Activated naive CD4-positive, alpha-beta T cell treated with anti-CD3 and anti-CD28 coated beads, Interleukin-2, amount 50 U/mL, for 16 hours (primary cell): ENCODE measurements around the gene GTSE1.

ENCODE experiments used
- DNase-seq: peaks from one replicate; pipeline ENCODE4 v3.0.0-alpha.2; 2020

The GTSE1 gene

DNA sequence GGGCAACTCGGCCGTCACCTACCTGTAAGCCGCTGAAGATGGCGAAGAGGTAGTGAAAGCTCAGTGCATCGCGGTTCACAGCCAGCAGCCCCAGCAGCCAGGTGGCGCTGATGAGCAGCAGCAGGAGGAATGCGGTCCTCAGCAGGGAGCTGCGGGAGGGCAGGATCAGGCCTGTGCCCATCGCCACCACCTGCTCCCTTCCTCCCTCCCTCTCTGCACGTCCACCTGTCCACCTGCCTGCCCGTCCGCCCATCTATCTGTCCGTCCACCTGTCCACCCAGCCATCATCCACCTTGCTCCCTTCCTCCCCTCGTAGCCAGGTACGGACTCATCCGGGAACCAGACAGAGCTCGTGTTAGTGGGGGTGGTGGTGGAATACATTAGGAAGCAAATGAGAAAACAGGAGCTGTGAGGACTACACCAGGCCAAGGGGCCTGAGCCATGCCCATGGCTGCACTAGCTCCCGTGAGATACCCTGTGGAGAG lies 71.1 kb downstream of the GTSE1 start:
- DNase-seq, result peak; percentile 75

DNA sequence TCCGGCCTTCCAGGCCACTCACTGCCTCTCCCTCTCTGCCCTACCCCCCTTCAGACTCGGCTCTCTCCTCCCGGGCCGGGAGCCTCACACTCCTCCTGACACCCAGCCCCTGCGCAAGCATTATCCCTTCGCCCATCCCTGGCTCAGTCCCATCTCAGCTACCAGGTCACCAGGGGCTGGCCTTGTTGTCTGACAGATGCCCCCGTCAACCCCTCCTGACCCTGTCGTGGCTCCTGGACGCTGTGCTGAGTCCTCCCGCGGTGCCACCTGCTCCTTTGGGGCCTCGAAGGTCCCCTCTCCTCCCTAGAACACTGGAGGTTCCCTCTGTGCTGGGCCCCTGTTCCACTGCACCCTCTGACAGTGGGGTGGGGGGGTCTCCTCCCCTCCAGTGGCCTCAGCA lies 71.8 kb downstream of the GTSE1 start:
- no peak for DNase-seq

DNA sequence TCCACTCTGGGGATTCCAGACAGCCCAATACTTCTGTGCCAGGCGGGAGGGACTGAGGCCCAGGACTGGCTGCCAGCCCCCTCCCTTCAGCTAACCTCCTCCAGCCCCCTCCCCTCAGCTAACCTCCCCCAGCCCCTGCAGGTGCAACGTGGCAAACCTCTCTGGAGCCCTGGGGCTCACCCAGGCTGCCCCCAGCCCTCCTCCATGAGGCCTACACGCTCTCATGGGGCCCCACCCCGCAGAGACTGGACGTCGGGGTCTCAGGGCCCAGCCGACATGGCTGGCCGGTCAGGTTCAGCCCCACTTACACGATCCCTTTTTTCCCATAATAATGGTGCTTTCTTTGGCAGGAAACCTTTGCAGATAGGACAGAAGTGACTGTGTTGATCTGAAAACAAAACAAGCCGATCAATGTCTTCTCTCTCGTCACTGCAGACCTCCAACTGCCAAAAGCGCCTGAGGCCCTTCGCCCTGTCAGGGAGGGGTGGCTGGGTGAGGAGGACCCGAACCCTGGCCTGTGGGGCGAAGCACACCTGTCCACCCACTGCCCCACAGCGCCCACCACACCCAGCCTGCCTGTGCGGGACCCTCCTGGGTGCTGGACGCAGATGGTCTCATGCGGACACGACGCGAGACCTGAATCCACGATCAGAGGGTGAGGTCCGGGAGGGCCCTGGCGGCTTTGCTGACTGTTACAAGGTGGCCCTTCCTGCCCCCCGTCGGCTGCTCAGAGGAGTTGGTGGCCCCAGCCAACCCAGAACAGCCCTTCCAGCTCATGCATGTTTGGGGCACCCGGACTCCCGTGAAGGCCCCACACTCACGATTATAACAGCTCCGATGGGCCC lies 72.4 kb downstream of the GTSE1 start:
- DNase-seq, result no peak

DNA sequence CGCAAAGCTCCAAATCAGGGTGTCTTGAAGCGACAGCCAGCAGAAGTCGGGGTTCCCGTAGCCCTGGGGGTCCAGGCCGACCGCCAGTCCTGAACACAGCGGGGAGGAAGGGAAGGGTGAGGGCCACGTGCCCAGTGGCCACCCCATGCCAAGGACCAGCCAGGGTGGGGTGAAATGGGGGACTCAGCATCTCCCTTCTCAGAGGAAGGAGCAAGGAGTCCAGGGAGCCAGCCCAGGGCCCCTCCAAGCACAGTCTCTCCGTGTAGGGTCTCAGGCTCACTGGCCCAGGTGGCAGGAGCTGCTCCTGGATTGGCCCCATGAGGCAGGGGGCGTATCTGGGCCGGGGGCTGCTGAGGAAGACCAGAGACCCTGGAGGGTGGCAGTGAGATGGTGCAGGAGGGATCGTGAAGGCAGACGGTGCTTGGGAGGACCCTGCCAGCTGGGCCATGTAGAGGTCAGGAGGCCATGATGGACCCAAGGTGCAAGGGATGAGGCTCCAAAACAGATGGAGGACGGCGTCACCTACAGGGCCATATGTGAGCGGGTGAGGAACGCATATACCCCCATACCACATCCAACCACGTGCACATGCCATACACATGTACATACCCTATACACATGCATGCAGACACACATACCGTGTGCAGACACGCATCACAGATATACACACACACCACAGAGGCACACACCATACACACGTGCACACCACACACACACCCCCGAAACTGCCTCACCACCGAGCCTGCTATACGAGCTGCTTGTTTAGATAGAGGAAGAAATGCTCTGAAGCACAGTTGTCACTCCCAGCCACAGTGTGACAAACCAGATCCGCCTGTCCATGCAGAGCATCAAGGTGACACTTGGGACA lies 73.3 kb downstream of the GTSE1 start:
- DNase-seq, result no peak

DNA sequence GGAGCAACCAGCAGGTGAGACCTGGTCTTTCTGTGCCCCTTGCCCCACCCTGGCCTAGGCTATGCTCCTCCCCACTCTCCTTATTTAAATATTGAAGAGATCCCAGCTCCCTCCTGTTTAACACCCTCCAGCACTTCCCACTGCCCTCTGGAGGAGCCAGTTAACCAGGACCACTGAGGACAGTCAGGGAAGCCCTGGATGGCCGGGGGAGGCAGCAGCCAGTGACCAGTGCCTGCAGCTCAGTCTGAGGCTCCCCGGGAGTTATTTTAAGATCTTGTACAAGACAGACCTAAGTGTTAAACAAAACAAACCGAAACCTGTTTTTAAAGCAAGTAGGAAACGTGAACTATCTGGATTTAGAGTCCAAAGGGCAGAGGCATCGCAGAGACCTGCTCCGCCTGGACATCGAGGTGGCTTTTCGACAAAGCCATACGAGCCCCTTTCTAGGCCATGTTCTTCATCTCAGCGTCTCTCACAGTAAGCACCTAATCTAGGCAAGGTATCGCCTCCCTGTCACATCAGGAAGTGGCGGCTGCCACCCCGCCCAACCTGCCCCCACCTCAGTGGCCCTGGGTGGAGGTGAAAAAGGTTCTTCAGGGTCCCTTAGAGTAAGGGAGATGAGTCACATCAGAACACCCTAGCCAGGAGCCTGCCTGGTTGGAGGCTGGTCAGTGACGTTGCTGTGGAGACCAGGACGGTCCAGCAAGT lies 74.1 kb downstream of the GTSE1 start:
- DNase-seq, result no peak

DNA sequence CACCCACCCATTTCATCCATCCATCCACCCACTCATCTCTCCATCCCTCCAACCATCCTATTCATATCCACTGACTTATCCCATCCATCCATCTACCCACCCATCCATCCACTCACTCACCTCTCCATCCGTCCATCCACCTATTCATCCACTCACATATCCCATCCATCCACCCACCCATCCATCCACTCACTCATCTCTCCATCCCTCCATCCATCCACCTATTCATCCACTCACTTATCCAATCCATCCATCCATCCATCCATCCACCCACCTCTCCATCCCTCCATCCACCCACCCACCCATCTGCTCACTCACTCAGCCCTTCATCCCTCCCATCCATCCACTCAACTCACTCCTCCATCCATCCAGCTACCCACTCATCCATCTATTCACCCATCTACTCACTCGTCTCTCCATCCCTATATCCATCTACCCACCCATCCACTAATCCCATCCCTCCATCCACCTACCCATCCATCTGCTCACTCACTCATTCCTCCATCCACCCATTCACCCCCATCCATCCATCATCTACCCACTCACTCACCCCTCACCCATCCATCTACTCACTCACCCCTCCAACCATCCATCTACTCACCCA lies 75.1 kb downstream of the GTSE1 start:
- no peak for DNase-seq

DNA sequence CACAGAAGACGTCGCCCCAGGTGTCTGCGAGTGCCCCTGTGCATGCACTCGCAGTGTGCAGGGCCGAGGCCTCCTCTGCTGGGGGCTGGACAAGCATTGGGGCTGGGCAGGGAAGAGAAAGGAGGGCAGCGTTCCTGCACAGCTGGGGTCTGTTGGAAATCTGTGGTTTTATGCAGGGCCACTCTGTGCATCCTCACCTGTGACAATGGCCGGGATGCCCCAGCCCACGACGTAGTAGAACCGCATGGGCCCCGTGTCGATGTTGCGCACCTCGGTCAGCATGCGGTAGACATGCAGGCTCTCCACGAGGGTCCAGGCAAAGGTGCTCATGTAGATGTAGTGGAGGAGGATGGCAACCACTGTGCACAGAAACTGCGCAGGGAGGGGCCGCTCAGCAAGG lies 76.0 kb downstream of the GTSE1 start:
- DNase-seq, result no peak

DNA sequence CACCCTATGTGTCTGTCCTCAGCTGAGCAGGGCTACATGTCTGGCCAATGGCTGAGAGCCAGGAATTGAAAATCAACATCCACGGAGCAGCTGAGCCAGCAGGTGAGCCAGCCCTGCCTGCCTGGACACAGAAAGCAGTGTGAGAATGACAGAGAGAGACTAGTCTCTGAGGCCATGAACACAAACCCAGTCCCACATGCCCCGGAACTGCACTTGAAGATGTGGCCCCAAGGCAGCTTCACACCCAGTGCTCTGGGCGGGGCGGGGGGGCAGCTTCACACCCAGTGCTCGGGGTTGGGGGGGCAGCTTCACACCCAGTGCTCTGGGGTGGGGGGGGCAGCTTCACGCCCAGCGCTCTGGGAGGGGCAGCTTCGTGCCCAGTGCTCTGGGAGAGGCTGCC lies 76.5 kb downstream of the GTSE1 start:
- no peak for DNase-seq

DNA sequence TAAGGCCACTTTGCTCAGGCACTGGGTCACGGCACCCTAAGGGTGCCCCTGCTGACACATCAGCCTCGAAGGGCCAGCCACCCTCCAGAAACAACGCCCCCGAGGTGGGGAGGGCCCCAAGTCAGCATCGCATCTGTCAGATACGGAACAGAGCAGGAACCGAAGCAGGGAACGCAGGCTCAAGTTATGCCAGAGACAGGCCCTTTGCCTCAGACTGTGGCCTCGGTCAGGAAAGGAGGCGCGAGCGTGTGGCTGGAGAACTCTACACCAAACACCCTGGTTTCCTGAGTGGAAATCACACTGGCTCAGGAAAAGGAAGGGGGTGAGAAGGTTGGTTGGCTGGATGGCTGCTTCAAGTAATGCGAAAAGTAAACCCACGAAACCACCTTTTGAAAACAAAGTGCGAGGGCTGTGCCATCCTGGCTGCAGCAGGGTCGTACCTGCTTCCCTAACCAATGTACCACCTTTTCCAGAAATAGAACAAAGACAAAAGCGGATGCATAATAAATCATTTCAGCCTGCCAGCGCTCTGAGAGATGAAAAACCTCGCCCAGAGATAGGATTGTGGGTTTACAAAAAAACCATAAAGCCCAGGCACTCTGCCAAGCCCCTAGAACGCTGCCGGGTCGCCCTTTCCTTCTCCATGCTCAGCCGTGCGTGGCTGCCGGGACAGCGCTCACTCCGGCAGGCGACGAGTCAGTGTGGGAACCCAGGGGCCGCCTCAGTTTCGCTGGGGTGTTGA lies 77.4 kb downstream of the GTSE1 start:
- no peak for DNase-seq

DNA sequence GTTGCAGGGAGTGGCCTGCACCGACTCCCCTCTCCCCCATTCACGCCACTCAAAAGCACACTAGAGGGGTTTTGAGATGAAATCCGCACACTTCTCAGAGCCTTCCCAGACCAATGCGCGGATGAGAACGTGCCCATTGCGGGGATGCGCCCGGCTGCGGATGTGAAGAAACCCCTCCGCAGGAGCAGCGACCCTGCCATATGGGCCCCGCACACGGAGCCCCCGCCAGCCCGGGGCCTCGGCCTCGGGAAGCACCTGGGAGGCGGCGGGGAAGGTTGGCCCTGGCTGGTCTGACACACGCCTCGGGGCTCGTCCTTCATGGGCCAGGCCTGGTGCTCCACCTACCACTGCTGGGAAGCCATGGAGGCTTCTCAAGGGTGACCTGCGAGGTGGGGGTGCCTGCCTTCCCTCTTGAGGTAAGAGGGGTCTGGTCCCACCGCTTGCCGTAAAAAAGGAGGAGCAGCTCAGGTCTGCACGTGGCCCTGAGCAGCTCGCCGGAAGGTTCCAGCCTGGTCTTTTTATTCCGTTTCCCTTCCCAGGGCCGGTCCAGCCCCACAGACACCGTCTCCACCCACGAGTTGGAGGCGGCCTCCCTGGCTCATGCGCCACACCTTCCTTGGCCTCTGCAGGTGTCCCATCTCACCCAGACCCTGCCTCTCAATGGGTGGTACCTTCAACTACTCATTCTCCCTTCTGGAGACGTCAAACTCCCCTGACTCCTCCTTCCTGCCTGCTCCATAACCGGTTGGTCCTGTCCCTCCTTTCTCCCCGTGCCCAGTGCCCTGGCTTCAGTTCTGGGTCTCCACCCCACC lies 78.2 kb downstream of the GTSE1 start:
- DNase-seq, result no peak

DNA sequence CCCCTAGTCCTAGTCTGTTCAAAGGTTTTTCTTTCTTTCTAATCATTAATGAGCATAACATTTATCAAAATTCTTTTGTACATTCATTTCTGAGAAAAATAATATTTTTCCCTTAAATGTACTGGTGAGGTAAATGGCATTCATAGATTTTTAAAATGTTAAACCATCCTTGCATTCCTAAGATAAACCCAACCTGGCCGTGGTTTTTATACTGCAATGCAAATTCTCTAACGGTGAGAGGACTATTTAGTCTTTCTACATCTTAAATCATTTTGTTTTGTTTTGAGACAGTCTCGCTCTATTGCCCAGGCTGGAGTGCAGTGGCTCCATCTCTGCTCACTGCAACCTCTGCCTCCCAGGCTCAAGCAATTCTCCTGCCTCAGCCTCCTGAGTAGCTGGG lies 79.4 kb downstream of the GTSE1 start:
- DNase-seq, result no peak

DNA sequence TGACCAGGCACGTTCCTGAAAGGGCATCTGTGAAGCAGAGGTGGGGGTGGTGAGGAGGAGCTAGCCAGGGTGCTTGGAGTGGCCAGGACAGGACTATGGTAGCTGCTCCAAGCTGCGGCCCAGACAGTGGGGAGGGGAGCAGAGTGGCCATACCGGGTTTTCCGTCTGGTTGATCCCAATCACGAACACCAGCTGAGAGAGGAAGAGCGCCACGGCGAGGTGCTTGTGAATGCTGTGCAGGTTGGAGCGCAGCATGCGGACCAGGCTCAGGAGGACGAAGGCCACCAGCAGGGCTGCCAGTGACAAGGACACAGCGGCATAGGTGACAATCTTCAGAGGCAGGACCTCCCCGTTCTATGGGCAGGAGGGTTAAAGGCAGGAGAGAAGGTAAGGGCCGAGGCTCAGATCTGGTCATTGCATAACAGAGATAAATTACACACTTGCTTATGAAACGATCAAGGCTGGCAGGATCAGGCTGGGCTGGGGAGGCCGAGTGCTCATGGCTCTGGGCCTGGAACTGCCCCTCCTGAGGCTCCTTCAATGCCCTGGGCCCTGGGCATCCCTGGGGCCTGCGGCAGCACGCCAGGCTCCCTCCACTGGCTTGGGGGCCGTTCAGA lies 80.3 kb downstream of the GTSE1 start:
- no peak for DNase-seq

DNA sequence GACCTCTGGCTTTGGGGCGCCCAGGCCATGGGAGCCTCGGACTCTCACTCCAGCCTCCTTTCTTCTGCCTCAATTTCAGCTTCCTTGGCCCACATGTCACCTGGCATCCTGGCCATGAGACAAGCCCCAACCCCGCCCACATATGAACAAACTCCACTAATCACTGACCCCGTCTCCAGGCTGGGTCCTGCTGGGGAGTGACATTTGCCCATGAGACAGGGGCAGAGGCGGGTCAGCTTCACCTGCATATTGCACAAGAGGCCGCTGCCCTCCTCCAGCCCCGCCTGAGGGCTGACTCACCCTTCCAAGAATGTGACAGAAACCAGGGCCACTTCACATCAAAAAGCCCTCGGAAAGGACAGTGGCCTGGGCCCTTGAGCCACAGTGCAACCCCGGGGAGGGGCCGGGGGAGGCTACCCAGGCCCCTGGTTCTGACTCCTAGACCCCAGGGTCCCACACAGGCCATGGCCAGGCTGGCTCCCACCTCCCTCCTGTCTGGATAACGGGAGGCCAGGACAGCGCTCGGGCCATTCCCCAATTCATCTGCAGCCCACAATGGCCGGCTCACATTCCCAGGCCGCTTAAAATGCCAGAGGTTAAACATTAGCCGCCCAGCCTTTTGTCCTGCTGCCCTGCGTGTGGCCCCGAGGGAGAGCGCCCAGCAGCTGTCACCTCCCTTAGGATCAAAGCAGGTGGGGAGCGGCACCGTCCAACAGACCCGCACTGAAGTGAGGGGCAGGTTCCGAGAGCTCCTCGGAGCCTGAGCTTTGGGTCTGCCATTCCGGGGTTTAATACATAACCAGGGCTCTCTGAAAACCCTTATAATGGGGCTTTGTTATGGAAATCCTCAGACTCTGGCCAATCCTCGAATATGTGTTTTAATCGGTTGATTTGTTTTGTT lies 81.1 kb downstream of the GTSE1 start:
- DNase-seq, result no peak

DNA sequence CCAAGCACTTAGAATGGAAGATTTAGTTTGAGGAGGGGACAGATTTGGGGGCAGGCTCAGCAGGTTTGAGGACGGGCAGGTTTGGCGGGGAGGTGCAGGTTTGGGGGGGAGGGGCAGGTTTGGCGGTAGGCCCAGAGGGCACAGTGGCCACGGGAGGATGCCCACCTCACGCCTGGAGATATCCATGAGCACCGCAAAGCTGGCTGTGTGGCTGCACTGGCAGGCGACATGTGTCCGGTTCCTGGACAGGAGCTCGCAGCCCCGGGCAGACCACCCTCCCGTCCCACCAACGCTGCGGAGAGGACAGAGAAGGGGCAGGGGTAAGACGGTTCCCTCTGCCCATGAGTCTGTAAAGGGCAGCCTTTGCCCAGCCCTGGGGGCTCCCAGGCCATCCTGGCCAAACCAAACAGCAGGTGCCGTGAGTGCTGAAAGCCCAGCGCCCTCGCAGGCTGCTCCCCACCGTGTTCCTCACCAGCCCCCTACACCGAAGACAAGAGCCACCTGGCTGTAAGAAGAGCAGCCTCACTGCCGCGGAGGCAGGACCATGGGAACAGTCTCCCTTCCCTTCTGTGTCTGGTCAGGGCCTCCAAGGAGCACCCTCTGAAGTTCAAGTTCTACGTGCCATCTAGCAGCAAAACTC lies 81.9 kb downstream of the GTSE1 start:
- DNase-seq, result no peak

DNA sequence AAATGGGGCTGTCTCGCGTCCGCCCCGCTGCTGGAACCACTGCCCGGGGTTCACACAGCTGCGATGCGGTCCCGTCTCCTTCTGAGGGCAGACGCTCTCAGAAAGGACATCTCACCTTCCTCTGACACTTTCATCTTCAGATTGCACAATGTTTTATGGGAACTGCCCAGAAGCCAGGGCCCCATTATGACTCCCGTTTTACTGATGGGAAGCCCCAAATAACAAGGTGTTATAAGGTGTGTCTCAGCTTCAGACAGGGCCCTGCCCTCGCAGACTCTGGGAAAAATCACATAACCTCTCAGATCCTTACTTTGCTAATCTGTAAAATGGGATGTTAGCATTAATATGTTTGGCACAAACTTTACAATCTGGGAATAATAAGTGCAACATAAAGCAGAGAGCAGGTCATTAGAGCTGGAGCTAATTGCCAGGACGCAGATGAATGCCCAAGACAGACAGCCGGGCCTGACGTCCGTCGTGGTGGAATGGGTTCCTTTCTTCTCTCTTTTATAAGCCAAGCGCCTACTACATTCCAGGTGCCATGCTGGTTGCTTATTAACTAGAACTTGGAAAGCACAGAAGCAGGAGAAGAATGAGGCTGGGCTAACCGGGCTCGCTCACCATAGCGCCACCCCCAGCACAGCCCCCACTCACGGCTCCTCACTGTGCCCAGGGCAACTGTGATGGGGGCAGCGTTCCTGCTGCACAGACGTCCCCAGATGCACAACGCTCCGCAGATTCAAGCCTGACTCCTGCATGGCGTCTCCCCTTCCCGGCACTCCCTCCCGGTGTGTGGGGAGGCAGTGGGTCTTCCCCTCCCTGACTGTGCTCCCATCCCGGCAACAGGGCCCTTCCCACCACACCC lies 82.6 kb downstream of the GTSE1 start:
- no peak for DNase-seq

DNA sequence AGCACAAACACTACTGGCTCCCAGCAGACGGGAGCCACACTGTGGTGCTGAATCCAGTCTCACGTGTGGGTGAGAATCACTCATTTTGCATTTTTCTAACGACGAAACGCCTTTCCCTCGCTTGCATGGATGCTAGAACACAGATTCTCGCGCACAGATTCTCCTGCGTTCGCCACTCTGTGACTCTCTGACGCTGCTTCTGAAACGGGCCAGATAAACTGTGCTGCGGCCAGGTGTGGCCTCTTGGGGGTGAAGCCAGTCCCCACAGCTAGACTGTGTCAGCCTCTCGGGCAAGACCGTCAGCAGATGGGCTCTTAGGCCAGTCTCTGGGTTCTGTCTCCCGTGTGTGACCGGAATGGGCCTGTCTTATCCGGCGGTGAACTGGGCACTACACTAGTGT lies 83.4 kb downstream of the GTSE1 start:
- no peak for DNase-seq
